HTR-8/SVneo (cell line): ENCODE data around the gene NPY2R.

Source experiments
- DNase-seq: peaks from one replicate; pipeline ENCODE4 v3.0.0; 2011; ENCODE audit warnings: low spot score, mixed read lengths; ENCODE audit not compliant: insufficient read length
- FAIRE-seq: peaks from 2 replicates; lab custom pipeline; 2011; peaks lifted over from hg19 to GRCh38; lab: Jason Lieb, UNC

NPY2R gene

GRCh38 chr4:155208258-155209054 is at the start of gene NPY2R:
TSS of gene NPY2R (plus strand) at chr4:155208636. CDS start at chr4:155213940, 5,304 bp downstream.
- FAIRE-seq, result no peak

GRCh38 chr4:155161357-155161756 is 47.1 kb upstream of the NPY2R start:
- DNase-seq, result no peak
- no peak for FAIRE-seq

More at GRCh38 chr4:155208258-155209054, at the start of gene NPY2R:
- no peak for DNase-seq

GRCh38 chr4:155164718-155165117 is 43.7 kb upstream of the NPY2R start:
- DNase-seq (no peak), FAIRE-seq (no peak)

GRCh38 chr4:155170569-155170968 is 37.9 kb upstream of the NPY2R start:
- no peak for DNase-seq
- no peak for FAIRE-seq

- DNase-seq, result no peak
- no peak for FAIRE-seq
These were observed 35.1 kb upstream of the NPY2R start for GRCh38 chr4:155173371-155173770.

- no peak for FAIRE-seq
- DNase-seq, result no peak
These were observed 33.8 kb upstream of the NPY2R start for GRCh38 chr4:155174668-155175067.

- FAIRE-seq, result no peak
These were observed 29.2 kb upstream of the NPY2R start for GRCh38 chr4:155179216-155179615.

GRCh38 chr4:155186972-155187371 is 21.5 kb upstream of the NPY2R start:
- FAIRE-seq, result no peak
- no peak for DNase-seq

More at GRCh38 chr4:155179216-155179615, 29.2 kb upstream of the NPY2R start:
- DNase-seq, result no peak

GRCh38 chr4:155187989-155188388 is 20.4 kb upstream of the NPY2R start:
- FAIRE-seq, result no peak
- no peak for DNase-seq

- FAIRE-seq (no peak), DNase-seq (no peak)
These were observed 18.3 kb upstream of the NPY2R start for GRCh38 chr4:155190099-155190498.

GRCh38 chr4:155197757-155198156 is 10.7 kb upstream of the NPY2R start:
- no peak for DNase-seq
- no peak for FAIRE-seq

GRCh38 chr4:155207534-155208257 is 740 bp upstream of the NPY2R start:
- FAIRE-seq (no peak), DNase-seq (no peak)

- FAIRE-seq (no peak), DNase-seq (no peak)
These were observed 11.6 kb downstream of the NPY2R start for GRCh38 chr4:155220025-155220424.

GRCh38 chr4:155227131-155227530 is 18.7 kb downstream of the NPY2R start:
- DNase-seq (no peak), FAIRE-seq (no peak)

- FAIRE-seq, result no peak
- no peak for DNase-seq
These were observed 20.3 kb downstream of the NPY2R start for GRCh38 chr4:155228713-155229112.

- FAIRE-seq (no peak), DNase-seq (no peak)
These were observed 24.0 kb downstream of the NPY2R start for GRCh38 chr4:155232432-155232831.

- FAIRE-seq (no peak), DNase-seq (no peak)
These were observed 25.8 kb downstream of the NPY2R start for GRCh38 chr4:155234206-155234605.

GRCh38 chr4:155237567-155237966 is 29.1 kb downstream of the NPY2R start:
- no peak for FAIRE-seq
- no peak for DNase-seq

GRCh38 chr4:155241225-155241624 is 32.8 kb downstream of the NPY2R start:
- DNase-seq, result no peak
- FAIRE-seq, result no peak

- no peak for DNase-seq
- FAIRE-seq, result no peak
These were observed 33.2 kb downstream of the NPY2R start for GRCh38 chr4:155241664-155242063.

- FAIRE-seq (no peak), DNase-seq (no peak)
These were observed 36.7 kb downstream of the NPY2R start for GRCh38 chr4:155245105-155245504.
